ENCODE results near the gene NMNAT2.

DNA sequence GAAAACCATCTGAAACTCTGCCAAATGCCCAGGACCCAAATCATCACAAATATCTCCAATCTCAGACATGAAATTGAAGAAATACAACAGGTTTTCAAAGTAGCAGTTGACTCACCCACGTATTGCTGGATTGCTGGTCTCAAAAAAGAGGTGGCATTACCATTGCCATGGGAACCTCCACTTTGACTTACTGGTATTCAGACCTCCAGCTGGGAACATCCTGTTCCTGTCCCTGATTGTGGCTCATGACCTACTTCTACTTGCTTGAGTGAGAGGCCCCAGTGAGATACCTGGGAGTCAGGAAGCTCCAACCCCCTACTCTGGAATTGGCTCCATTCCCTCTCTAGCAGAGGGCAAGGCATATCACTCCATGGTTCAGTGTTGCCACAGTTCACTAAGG is 64.6 kb downstream of the NMNAT2 start:
- TF ChIP-seq, protein P1, sequence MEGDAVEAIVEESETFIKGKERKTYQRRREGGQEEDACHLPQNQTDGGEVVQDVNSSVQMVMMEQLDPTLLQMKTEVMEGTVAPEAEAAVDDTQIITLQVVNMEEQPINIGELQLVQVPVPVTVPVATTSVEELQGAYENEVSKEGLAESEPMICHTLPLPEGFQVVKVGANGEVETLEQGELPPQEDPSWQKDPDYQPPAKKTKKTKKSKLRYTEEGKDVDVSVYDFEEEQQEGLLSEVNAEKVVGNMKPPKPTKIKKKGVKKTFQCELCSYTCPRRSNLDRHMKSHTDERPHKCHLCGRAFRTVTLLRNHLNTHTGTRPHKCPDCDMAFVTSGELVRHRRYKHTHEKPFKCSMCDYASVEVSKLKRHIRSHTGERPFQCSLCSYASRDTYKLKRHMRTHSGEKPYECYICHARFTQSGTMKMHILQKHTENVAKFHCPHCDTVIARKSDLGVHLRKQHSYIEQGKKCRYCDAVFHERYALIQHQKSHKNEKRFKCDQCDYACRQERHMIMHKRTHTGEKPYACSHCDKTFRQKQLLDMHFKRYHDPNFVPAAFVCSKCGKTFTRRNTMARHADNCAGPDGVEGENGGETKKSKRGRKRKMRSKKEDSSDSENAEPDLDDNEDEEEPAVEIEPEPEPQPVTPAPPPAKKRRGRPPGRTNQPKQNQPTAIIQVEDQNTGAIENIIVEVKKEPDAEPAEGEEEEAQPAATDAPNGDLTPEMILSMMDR (conservative IDR thresholded peaks at IDR 0.05; ENCODE audit: low read length) = no peak
- TF ChIP-seq EZH2phosphoT487 (IDR thresholded peaks at IDR 0.05; ENCODE audit: borderline replicate concordance, low read depth, low read length) = no peak

All from OCI-LY7 (cell line).